Tibial nerve (tissue), 4 donors: ENCODE results near the gene NDFIP1. TPM values are rescaled to one million over a fixed set of nuclear protein-coding genes. Genes with fewer than 3 reads are reported as not detected.

Experiments used
- DNase-seq, 2 donors: peaks; one replicate each; pipeline ENCODE4 v3.0.0-alpha.2; 2019; ENCODE audit warnings: low spot score in 2 of 2
- H3K27ac ChIP-seq, 4 donors: fragments of 200-600 bp; sonication (generic) in 3 of 4; one replicate each; pipeline ENCODE4 v1.5.1; 2017 to 2019; ENCODE audit warnings: mild to moderate bottlenecking in 1 of 4
- H3K27me3 ChIP-seq, 2 donors: fragments of 200-600 bp; sonication (generic) in 1 of 2; one replicate each; pipeline versions ENCODE4 v1.5.1 to v1.6.0; 2017 to 2019
- H3K36me3 ChIP-seq, 3 donors: fragments of 200-600 bp; sonication (generic); one replicate each; pipeline ENCODE4 v1.5.1; 2018 to 2019
- H3K4me1 ChIP-seq, 4 donors: fragments of 200-600 bp; sonication (generic) in 3 of 4; one replicate each; pipeline ENCODE4 v1.5.1; 2017 to 2019
- H3K4me3 ChIP-seq, 4 donors: fragments of 200-600 bp; sonication (generic) in 3 of 4; one replicate each; pipeline ENCODE4 v1.5.1; 2017 to 2019; ENCODE audit warnings: mild to moderate bottlenecking in 1 of 4, moderate library complexity in 1 of 4
- H3K9me3 ChIP-seq, 4 donors: fragments of 200-600 bp; sonication (generic) in 3 of 4; one replicate each; pipeline ENCODE4 v1.5.1; 2017 to 2019
- CTCF ChIP-seq, 5 experiments: fragments of 200-600 bp in 3 of 5; fragments of 450-650 bp in 2 of 5; sonication (generic) in 3 of 5; IDR thresholded peaks; one replicate each; pipeline ENCODE4 v1.5.1; 2016 to 2019; ENCODE audit warnings: antibody characterized with exemption in 5 of 5, mild to moderate bottlenecking in 3 of 5, moderate library complexity in 2 of 5
- EP300 ChIP-seq, 2 donors: sonication (generic); formaldehyde crosslinking; IDR thresholded peaks; one replicate each; pipeline ENCODE4 v1.6.1; 2017; ENCODE audit warnings: antibody characterized with exemption in 2 of 2, mild to moderate bottlenecking in 1 of 2
- POLR2A ChIP-seq, 2 donors: fragments of 450-650 bp; IDR thresholded peaks; one replicate each; pipeline ENCODE4 v1.6.1; 2017; ENCODE audit warnings: antibody characterized with exemption in 2 of 2, mild to moderate bottlenecking in 2 of 2, moderate library complexity in 2 of 2
- WGBS, 2 donors: methylation state at CpG; one replicate each; pipeline ENCODE4 v1.1.5; 2018; 5-methylcytosine and 5-hydroxymethylcytosine counted together
- total RNA-seq, 4 donors: library from RNA; depleted of rRNA; stranded (reverse); fragments of >200 nt; gene quantifications; one replicate each; pipeline ENCODE4 v1.1.0, GENCODE V29; 2016

Gene NDFIP1
- total RNA-seq, 4 donors from 2014 or later, result 96.1 to 172 (median 107) TPM

DNA sequence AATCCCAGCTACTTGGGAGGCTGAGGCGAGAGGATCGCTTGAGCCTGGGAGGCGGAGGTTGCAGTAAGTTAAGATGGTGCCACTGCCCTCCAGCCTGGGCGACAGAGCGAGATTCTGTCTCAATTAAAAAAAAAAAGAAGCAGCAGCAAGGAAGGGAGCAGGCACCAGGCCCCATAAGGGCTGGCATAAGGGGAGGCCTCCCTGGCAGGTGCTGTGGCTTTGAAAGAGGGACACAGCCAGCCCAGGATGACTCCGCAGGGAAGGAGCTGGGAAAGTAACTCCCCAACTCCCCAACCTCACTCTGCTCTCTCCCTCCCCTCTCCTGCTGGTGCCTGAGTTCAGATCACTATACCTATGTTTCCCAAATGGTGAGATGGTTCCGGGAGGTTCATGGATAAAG lies 70.1 kb downstream of the NDFIP1 start:
- no peaks in the 10 kb centered on the region for H3K36me3 ChIP-seq
- DNase-seq, result no peak
- no peak overlapping the region for H3K27ac ChIP-seq
- H3K9me3 ChIP-seq, result no peaks in the 10 kb centered on the region
- H3K4me3 ChIP-seq, result no peak overlapping the region
- TF ChIP-seq CTCF (IDR thresholded peaks at IDR 0.05), result no peak
- no peak for TF ChIP-seq POLR2A (IDR thresholded peaks at IDR 0.05)
- TF ChIP-seq EP300 (IDR thresholded peaks at IDR 0.05), result no peak
- WGBS, 2 donors, result 95 to 99% methylated on average over 7 of the region's 7 CpGs
- no peaks in the 10 kb centered on the region for H3K4me1 ChIP-seq
- H3K27me3 ChIP-seq, result no peaks in the 10 kb centered on the region

DNA sequence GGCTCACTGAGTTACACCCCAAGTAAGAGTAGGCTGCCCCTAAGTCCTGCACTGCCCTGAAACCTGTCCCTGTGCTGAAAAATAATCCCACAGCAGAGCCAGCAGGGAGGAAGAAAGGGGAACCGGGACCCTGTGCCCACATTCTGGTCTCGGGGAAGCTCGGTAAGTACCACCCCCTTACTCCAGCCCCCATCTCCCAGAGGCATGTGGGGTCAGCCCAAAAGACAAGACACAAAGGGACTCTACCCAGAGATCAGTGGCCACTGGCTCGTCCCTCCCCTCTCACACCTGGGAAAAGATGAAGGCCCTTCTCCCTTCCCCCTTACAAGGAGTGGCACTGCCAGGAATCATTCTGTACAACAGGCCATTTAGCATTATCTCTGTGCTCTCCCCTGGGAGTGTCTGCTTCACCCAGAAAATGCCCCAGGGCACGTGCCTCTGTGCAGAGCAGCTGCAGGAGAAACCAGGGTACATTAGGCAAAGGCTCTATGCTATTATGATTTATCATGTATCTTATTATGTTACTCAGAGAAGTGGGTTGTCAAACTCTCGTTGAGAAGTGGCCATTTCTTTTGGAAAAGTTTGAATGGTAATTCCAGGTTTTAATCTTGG lies 71.3 kb downstream of the NDFIP1 start:
- Histone ChIP-seq H3K4me1 (no peaks in the 10 kb centered on the region), H3K27ac (no peak overlapping the region), H3K36me3 (no peaks in the 10 kb centered on the region), H3K27me3 (no peaks in the 10 kb centered on the region), H3K4me3 (no peak overlapping the region), H3K9me3 (no peaks in the 10 kb centered on the region)
- 85 to 92% methylated on average over 6 of the region's 6 CpGs for WGBS, 2 donors
- no peak for DNase-seq
- TF ChIP-seq POLR2A (IDR thresholded peaks at IDR 0.05) (no peak), CTCF (IDR thresholded peaks at IDR 0.05) (no peak), EP300 (IDR thresholded peaks at IDR 0.05) (no peak)

GRCh38 chr5:142181096-142181495 lies 72.5 kb downstream of the NDFIP1 start:
- H3K4me3 ChIP-seq, result no peak overlapping the region
- no peaks in the 10 kb centered on the region for H3K27me3 ChIP-seq
- TF ChIP-seq EP300 (IDR thresholded peaks at IDR 0.05) (no peak), CTCF (IDR thresholded peaks at IDR 0.05) (no peak), POLR2A (IDR thresholded peaks at IDR 0.05) (no peak)
- no peaks in the 10 kb centered on the region for H3K9me3 ChIP-seq
- 83 to 87% methylated on average over 6 of the region's 6 CpGs for WGBS, 2 donors
- H3K36me3 ChIP-seq, result no peaks in the 10 kb centered on the region
- no peak for DNase-seq
- H3K4me1 ChIP-seq, result no peaks in the 10 kb centered on the region
- H3K27ac ChIP-seq, result no peak overlapping the region

- no peak for TF ChIP-seq EP300 (IDR thresholded peaks at IDR 0.05)
- no peak for TF ChIP-seq POLR2A (IDR thresholded peaks at IDR 0.05)
- TF ChIP-seq CTCF (IDR thresholded peaks at IDR 0.05), result no peak
- 70 to 74% methylated on average over 7 of the region's 7 CpGs for WGBS, 2 donors
- no peak for DNase-seq
Measured at GRCh38 chr5:142181547-142182163, 73.1 kb downstream of the NDFIP1 start.

GRCh38 chr5:142182840-142183239 lies 74.3 kb downstream of the NDFIP1 start:
- H3K4me1 ChIP-seq, result no peaks in the 10 kb centered on the region
- TF ChIP-seq POLR2A (IDR thresholded peaks at IDR 0.05) (no peak), EP300 (IDR thresholded peaks at IDR 0.05) (no peak), CTCF (IDR thresholded peaks at IDR 0.05) (no peak)
- H3K9me3 ChIP-seq, result no peaks in the 10 kb centered on the region
- no peaks in the 10 kb centered on the region for H3K36me3 ChIP-seq
- no peak overlapping the region for H3K4me3 ChIP-seq
- WGBS, 2 donors, result 80 to 84% methylated on average over 5 of the region's 5 CpGs
- DNase-seq, result no peak
- no peaks in the 10 kb centered on the region for H3K27me3 ChIP-seq
- H3K27ac ChIP-seq, result no peak overlapping the region

More at GRCh38 chr5:142181547-142182163, 73.1 kb downstream of the NDFIP1 start:
- Histone ChIP-seq H3K9me3 (no peaks in the 10 kb centered on the region), H3K27ac (no peak overlapping the region), H3K27me3 (no peaks in the 10 kb centered on the region), H3K4me1 (no peaks in the 10 kb centered on the region), H3K36me3 (no peaks in the 10 kb centered on the region), H3K4me3 (no peak overlapping the region)
